ENCODE measurements around the gene TNN. TPM values are rescaled to one million over a fixed set of nuclear protein-coding genes. Genes with fewer than 3 reads are reported as not detected.
"Not testable (repeated sequence)": the region's sequence is repeated elsewhere in the genome, so short reads cannot be mapped to it uniquely, and the experiment has no call there.

The TNN gene
- total RNA-seq, result under 1 TPM; 0.63 to 0.79 TPM

GRCh38 chr1:175067362-175068106 lies at the start of gene TNN:
TNN (plus strand) TSS chr1:175067833; CDS start chr1:175077419, 9,586 bp downstream.
- DNase-seq (ENCODE audit: low spot score), result no peak
- Histone ChIP-seq H3K27me3 (peaks cover 0 to 2% of the 10 kb centered on the region in 2 donors), H3K4me3 (no peak within 1 kb of the TSS), H3K4me1 (peaks cover 0 to 9% of the 10 kb centered on the region in 2 donors), H3K36me3 (no peaks in the 10 kb centered on the region), H3K27ac (no peak within 1 kb of the TSS), H3K9me3 (no peaks in the 10 kb centered on the region)
- TF ChIP-seq CTCF (IDR thresholded peaks at IDR 0.05), result no peak

- no peak overlapping the region for H3K27ac ChIP-seq
- peaks cover 0 to 14% of the 10 kb centered on the region in 2 donors for H3K4me1 ChIP-seq
- no peaks in the 10 kb centered on the region for H3K27me3 ChIP-seq
- H3K36me3 ChIP-seq, result peaks cover 35% of the 10 kb centered on the region
- H3K9me3 ChIP-seq, result no peaks in the 10 kb centered on the region
- no peak overlapping the region for H3K4me3 ChIP-seq
- no peak for DNase-seq (ENCODE audit: low spot score)
- TF ChIP-seq CTCF (IDR thresholded peaks at IDR 0.05), result no peak
Measured at GRCh38 chr1:175019524-175019923, 48.1 kb upstream of the TNN start.

GRCh38 chr1:175023043-175023921 lies 44.4 kb upstream of the TNN start, which contains the start of gene MRPS14:
MRPS14 (minus strand) TSS chr1:175023425; CDS start chr1:175023408, 17 bp downstream.
- no peaks in the 10 kb centered on the region for H3K27me3 ChIP-seq
- H3K36me3 ChIP-seq, result peaks cover 3% of the 10 kb centered on the region
- peak; percentile 98 for DNase-seq (ENCODE audit: low spot score)
- H3K4me3 ChIP-seq, result peak within 1 kb of the TSS; percentile 84 to 86
- peak in 1 of 2 donors; percentile 19 for TF ChIP-seq CTCF (IDR thresholded peaks at IDR 0.05)
- H3K27ac ChIP-seq, result peak within 1 kb of the TSS; percentile 77 to 87
- no peaks in the 10 kb centered on the region for H3K9me3 ChIP-seq
- H3K4me1 ChIP-seq, result peaks cover 0 to 14% of the 10 kb centered on the region in 2 donors

GRCh38 chr1:175023922-175024242 lies 43.8 kb upstream of the TNN start:
- H3K9me3 ChIP-seq; H3K27me3 ChIP-seq; H3K36me3 ChIP-seq; DNase-seq (ENCODE audit: low spot score): not testable (repeated sequence)
- Histone ChIP-seq H3K4me3 (peak overlapping the region; percentile 84 to 86), H3K4me1 (peaks cover 0 to 14% of the 10 kb centered on the region in 2 donors), H3K27ac (peak overlapping the region; percentile 77 to 87)

- H3K9me3 ChIP-seq, result no peaks in the 10 kb centered on the region
Measured at GRCh38 chr1:175024773-175025172, 42.9 kb upstream of the TNN start.

More at GRCh38 chr1:175024773-175025172, 42.9 kb upstream of the TNN start:
- TF ChIP-seq CTCF (IDR thresholded peaks at IDR 0.05), result no peak
- Histone ChIP-seq H3K4me3 (no peak overlapping the region), H3K27me3 (no peaks in the 10 kb centered on the region), H3K36me3 (no peaks in the 10 kb centered on the region), H3K4me1 (peaks cover 0 to 14% of the 10 kb centered on the region in 2 donors), H3K27ac (no peak overlapping the region)
- no peak for DNase-seq (ENCODE audit: low spot score)
